ENCODE measurements around the gene POU1F1. TPM values are rescaled to one million over a fixed set of nuclear protein-coding genes. Genes with fewer than 3 reads are reported as not detected.

POU1F1 gene
- polyA plus RNA-seq, 1 of the 3 experiments (the other 2 are of a cell fraction) = not detected

DNA sequence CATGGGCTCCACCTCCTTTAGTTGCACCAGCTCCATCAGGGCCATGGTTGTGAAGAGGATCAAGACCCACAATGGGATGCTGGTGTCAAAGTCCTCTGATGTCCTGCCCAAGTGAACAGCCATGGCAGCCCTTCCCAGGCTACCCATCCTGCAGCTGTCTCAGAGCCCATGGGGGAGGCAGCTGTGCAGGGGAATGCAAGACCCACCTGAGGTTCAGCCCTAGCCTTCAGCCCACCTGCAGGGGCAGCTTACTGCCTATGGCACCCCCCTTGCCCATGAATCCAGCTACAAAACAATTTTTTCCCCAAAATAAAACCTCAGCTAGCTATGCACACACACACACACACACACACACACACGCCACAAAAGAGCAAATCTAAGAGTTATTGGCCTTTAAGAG is 48.2 kb upstream of the POU1F1 start:
- 9% methylated on average over 1 of the region's 1 CpG for WGBS (ENCODE audit: low lambda C conversion rate)
- no peak overlapping the region for H3K4me3 ChIP-seq (ENCODE audit: low read depth in 2 of 2, low read length in 1 of 2)
- no peak overlapping the region for H2AFZ ChIP-seq (ENCODE audit: low read depth)
- POLR2A ChIA-PET = no interaction called here
- TF ChIP-seq NRF1 (IDR thresholded peaks at IDR 0.05; ENCODE audit: low read depth, low read length) = no peak
- TF ChIP-seq, protein P1, sequence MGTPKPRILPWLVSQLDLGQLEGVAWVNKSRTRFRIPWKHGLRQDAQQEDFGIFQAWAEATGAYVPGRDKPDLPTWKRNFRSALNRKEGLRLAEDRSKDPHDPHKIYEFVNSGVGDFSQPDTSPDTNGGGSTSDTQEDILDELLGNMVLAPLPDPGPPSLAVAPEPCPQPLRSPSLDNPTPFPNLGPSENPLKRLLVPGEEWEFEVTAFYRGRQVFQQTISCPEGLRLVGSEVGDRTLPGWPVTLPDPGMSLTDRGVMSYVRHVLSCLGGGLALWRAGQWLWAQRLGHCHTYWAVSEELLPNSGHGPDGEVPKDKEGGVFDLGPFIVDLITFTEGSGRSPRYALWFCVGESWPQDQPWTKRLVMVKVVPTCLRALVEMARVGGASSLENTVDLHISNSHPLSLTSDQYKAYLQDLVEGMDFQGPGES (IDR thresholded peaks at IDR 0.05; ENCODE audit: low read depth, low read length) = no peak
- H3K9me3 ChIP-seq = no peaks in the 10 kb centered on the region
- H3K9me2 ChIP-seq = no peaks in the 10 kb centered on the region
- no peaks in the 10 kb centered on the region for H3F3A ChIP-seq (replicated peaks; ENCODE audit: insufficient read depth)
- no peaks in the 10 kb centered on the region for H4K20me1 ChIP-seq (ENCODE audit: insufficient read depth)
- CTCF ChIA-PET = interaction anchor here (0.9 kb wide), 1 partner anchor 25 kb away, joined by 3 read pairs; no protein-coding TSS in a partner anchor
- H3K4me2 ChIP-seq = no peak overlapping the region
- no peak overlapping the region for H3K9ac ChIP-seq
- no peaks in the 10 kb centered on the region for H3K79me2 ChIP-seq (ENCODE audit: insufficient read depth)
- H3K4me1 ChIP-seq (ENCODE audit: control insufficient read depth in 1 of 2, insufficient read depth in 2 of 2, low read depth in 1 of 2, low read length in 1 of 2) = no peaks in the 10 kb centered on the region; a peak in 1 of 4 replicates
- H3K36me3 ChIP-seq (replicated peaks in 1 of 2; ENCODE audit: control insufficient read depth in 1 of 2, insufficient read depth in 2 of 2, low read length in 1 of 2) = no peaks in the 10 kb centered on the region
- H3K27me3 ChIP-seq (ENCODE audit: insufficient read depth) = peaks cover 5% of the 10 kb centered on the region; the same call in 1 of the 2 replicates
- no peak overlapping the region for H3K27ac ChIP-seq (ENCODE audit: low read depth in 2 of 2, low read length in 1 of 2)
- no peak for DNase-seq

DNA sequence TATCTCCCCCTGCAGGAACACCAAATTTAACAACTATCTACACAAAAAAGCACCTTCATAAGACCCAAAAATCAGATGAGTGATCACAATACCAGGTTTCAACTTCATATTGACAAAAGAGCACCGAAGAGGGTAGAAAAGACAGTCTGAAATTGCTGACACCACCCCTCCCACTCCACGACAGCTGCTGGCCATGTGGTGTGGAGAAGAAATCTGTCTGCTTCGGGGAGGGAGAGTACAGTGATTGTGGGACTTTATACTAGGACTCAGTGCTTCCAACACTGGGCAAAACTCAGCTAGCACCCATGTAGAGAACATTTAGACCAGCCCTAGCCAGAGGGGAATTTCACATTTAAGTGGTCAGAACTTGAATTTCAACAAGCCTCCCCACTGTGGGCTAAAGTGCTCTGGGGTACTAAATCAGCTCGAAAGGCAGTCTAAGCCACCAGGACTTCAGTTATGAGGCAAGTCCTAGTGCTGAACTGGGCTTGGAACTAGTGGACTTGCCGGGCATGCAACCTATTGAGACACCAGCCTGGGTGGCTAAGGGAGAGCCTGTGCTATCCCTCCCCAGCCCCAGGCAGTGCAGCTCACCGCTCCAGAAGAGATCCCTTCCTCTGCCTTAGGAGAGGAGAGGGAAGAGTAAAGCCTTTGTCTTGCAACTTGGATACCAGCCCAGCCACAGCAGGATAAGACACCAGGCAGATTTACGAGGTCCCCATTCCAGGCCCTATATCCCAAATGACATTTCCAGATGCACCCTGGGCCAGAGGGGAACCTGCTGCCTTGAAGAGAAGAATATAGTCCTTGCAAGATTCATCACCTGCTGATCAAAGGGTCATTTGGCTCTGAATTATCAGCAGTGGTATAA is 44.6 kb upstream of the POU1F1 start:
- Histone ChIP-seq H3K9me2 (no peaks in the 10 kb centered on the region), H4K20me1 (ENCODE audit: insufficient read depth) (no peaks in the 10 kb centered on the region), H3K4me3 (ENCODE audit: low read depth in 2 of 2, low read length in 1 of 2) (no peak overlapping the region), H3K9me3 (no peaks in the 10 kb centered on the region), H2AFZ (ENCODE audit: low read depth) (no peak overlapping the region), H3K9ac (no peak overlapping the region), H3F3A (replicated peaks; ENCODE audit: insufficient read depth) (no peaks in the 10 kb centered on the region), H3K79me2 (ENCODE audit: insufficient read depth) (no peaks in the 10 kb centered on the region), H3K27ac (ENCODE audit: low read depth in 2 of 2, low read length in 1 of 2) (no peak overlapping the region), H3K4me2 (no peak overlapping the region), H3K4me1 (ENCODE audit: control insufficient read depth in 1 of 2, insufficient read depth in 2 of 2, low read depth in 1 of 2, low read length in 1 of 2) (no peaks in the 10 kb centered on the region; a peak in 1 of 4 replicates), H3K27me3 (ENCODE audit: insufficient read depth) (peaks cover 14% of the 10 kb centered on the region; the same call in 1 of the 2 replicates), H3K36me3 (replicated peaks in 1 of 2; ENCODE audit: control insufficient read depth in 1 of 2, insufficient read depth in 2 of 2, low read length in 1 of 2) (no peaks in the 10 kb centered on the region)
- 28% methylated on average over 7 of the region's 7 CpGs for WGBS (ENCODE audit: low lambda C conversion rate)
- no peak for DNase-seq
- ChIA-PET CTCF (interaction anchor here (2.2 kb wide), 1 partner anchor 23 kb away, joined by 6 read pairs; no protein-coding TSS in a partner anchor), POLR2A (no interaction called here)
- no peak for TF ChIP-seq GABPA (IDR thresholded peaks at IDR 0.05; ENCODE audit: low read depth)
- no peak for TF ChIP-seq NFIC (IDR thresholded peaks at IDR 0.05; ENCODE audit: borderline replicate concordance)
- TF ChIP-seq RFX5 (IDR thresholded peaks at IDR 0.05; ENCODE audit: low read length) = no peak
- no peak for TF ChIP-seq FOSL2 (IDR thresholded peaks at IDR 0.05; ENCODE audit: borderline replicate concordance, low read depth)
- TF ChIP-seq, protein P2, sequence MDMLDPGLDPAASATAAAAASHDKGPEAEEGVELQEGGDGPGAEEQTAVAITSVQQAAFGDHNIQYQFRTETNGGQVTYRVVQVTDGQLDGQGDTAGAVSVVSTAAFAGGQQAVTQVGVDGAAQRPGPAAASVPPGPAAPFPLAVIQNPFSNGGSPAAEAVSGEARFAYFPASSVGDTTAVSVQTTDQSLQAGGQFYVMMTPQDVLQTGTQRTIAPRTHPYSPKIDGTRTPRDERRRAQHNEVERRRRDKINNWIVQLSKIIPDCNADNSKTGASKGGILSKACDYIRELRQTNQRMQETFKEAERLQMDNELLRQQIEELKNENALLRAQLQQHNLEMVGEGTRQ (IDR thresholded peaks at IDR 0.05; ENCODE audit: borderline replicate concordance, low read depth, low read length) = no peak
- TF ChIP-seq, protein P3, sequence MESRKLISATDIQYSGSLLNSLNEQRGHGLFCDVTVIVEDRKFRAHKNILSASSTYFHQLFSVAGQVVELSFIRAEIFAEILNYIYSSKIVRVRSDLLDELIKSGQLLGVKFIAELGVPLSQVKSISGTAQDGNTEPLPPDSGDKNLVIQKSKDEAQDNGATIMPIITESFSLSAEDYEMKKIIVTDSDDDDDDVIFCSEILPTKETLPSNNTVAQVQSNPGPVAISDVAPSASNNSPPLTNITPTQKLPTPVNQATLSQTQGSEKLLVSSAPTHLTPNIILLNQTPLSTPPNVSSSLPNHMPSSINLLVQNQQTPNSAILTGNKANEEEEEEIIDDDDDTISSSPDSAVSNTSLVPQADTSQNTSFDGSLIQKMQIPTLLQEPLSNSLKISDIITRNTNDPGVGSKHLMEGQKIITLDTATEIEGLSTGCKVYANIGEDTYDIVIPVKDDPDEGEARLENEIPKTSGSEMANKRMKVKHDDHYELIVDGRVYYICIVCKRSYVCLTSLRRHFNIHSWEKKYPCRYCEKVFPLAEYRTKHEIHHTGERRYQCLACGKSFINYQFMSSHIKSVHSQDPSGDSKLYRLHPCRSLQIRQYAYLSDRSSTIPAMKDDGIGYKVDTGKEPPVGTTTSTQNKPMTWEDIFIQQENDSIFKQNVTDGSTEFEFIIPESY (IDR thresholded peaks at IDR 0.05; ENCODE audit: borderline replicate concordance, low read depth) = no peak
- TF ChIP-seq, protein P1 (IDR thresholded peaks at IDR 0.05; ENCODE audit: low read depth, low read length) = no peak
- TF ChIP-seq, protein P4, sequence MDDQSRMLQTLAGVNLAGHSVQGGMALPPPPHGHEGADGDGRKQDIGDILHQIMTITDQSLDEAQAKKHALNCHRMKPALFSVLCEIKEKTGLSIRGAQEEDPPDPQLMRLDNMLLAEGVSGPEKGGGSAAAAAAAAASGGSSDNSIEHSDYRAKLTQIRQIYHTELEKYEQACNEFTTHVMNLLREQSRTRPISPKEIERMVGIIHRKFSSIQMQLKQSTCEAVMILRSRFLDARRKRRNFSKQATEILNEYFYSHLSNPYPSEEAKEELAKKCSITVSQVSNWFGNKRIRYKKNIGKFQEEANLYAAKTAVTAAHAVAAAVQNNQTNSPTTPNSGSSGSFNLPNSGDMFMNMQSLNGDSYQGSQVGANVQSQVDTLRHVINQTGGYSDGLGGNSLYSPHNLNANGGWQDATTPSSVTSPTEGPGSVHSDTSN (IDR thresholded peaks at IDR 0.05) = no peak
- no peak for TF ChIP-seq FOXM1 (IDR thresholded peaks at IDR 0.05; ENCODE audit: low read depth)
- no peak for TF ChIP-seq YY1 (IDR thresholded peaks at IDR 0.05; ENCODE audit: low read depth)
- no peak for TF ChIP-seq FOXJ3 (CRISPR knock-in tag; IDR thresholded peaks at IDR 0.05)
- TF ChIP-seq, protein P5, sequence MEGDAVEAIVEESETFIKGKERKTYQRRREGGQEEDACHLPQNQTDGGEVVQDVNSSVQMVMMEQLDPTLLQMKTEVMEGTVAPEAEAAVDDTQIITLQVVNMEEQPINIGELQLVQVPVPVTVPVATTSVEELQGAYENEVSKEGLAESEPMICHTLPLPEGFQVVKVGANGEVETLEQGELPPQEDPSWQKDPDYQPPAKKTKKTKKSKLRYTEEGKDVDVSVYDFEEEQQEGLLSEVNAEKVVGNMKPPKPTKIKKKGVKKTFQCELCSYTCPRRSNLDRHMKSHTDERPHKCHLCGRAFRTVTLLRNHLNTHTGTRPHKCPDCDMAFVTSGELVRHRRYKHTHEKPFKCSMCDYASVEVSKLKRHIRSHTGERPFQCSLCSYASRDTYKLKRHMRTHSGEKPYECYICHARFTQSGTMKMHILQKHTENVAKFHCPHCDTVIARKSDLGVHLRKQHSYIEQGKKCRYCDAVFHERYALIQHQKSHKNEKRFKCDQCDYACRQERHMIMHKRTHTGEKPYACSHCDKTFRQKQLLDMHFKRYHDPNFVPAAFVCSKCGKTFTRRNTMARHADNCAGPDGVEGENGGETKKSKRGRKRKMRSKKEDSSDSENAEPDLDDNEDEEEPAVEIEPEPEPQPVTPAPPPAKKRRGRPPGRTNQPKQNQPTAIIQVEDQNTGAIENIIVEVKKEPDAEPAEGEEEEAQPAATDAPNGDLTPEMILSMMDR (IDR thresholded peaks at IDR 0.05) = no peak
- TF ChIP-seq ELF1 (IDR thresholded peaks at IDR 0.05) = no peak
- TF ChIP-seq, protein P6, sequence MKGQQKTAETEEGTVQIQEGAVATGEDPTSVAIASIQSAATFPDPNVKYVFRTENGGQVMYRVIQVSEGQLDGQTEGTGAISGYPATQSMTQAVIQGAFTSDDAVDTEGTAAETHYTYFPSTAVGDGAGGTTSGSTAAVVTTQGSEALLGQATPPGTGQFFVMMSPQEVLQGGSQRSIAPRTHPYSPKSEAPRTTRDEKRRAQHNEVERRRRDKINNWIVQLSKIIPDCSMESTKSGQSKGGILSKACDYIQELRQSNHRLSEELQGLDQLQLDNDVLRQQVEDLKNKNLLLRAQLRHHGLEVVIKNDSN (IDR thresholded peaks at IDR 0.05; ENCODE audit: borderline replicate concordance, low read depth) = no peak
- TF ChIP-seq MEF2A (IDR thresholded peaks at IDR 0.05; ENCODE audit: borderline replicate concordance, low read depth) = no peak
- no peak for TF ChIP-seq TCF12 (IDR thresholded peaks at IDR 0.05)

All from SK-N-SH (cell line).